DOHH2 (cell line): ENCODE measurements around the gene EFHD2.

Source experiments
- H3F3A ChIP-seq: fragments of 200-600 bp; sonication (generic), shearing (Covaris generic); 2 replicates; pipeline ENCODE4 v1.6.0; 2016; ENCODE audit warnings: antibody characterized with exemption, mild to moderate bottlenecking; ENCODE audit not compliant: control insufficient read depth, insufficient read depth
- H3K27ac ChIP-seq: fragments of 200-600 bp; sonication (generic); 2 replicates; pipeline ENCODE4 v1.5.1; 2014; ENCODE audit warnings: low read depth, mild to moderate bottlenecking, low read length, moderate library complexity
- H3K27me3 ChIP-seq: fragments of 200-600 bp; sonication (generic); 2 replicates; pipeline ENCODE4 v1.6.1; 2014; ENCODE audit warnings: mild to moderate bottlenecking, low read length, mixed read lengths; ENCODE audit not compliant: control insufficient read depth
- H3K36me3 ChIP-seq: fragments of 200-600 bp; sonication (generic); 2 replicates; pipeline ENCODE4 v1.6.1; 2014; ENCODE audit warnings: mild to moderate bottlenecking, low read length, moderate library complexity, mixed read lengths; ENCODE audit not compliant: control insufficient read depth
- H3K4me1 ChIP-seq: fragments of 200-600 bp; sonication (generic); 2 replicates; pipeline ENCODE4 v1.6.1; 2014; ENCODE audit warnings: mild to moderate bottlenecking, low read length, mixed read lengths; ENCODE audit not compliant: control insufficient read depth
- H3K4me2 ChIP-seq: fragments of 200-600 bp; sonication (generic); 2 replicates; pipeline ENCODE4 v1.6.0; 2014; ENCODE audit warnings: mild to moderate bottlenecking, low read length, moderate library complexity
- H3K4me3 ChIP-seq: fragments of 200-600 bp; sonication (generic); 2 replicates; pipeline ENCODE4 v1.5.1; 2014; ENCODE audit warnings: mild to moderate bottlenecking, low read length, mixed read lengths
- H3K79me2 ChIP-seq: fragments of 200-600 bp; sonication (generic); 2 replicates; pipeline ENCODE4 v1.6.1; 2014; ENCODE audit warnings: mild to moderate bottlenecking, low read length, mixed read lengths; ENCODE audit not compliant: control insufficient read depth
- H3K9me2 ChIP-seq: fragments of 200-600 bp; sonication (generic); replicated peaks from 2 replicates; pipeline ENCODE4 v1.6.1; 2014; ENCODE audit warnings: mild to moderate bottlenecking, low read length, mixed read lengths; ENCODE audit not compliant: control insufficient read depth
- H3K9me3 ChIP-seq: fragments of 200-600 bp; sonication (generic); 2 replicates; pipeline ENCODE4 v1.6.1; 2014; ENCODE audit warnings: antibody characterized with exemption, low read length, mixed read lengths; ENCODE audit not compliant: control insufficient read depth, insufficient read depth
- H4K20me1 ChIP-seq: fragments of 200-600 bp; sonication (generic); 2 replicates; pipeline ENCODE4 v1.6.0; 2014; ENCODE audit warnings: low read depth, mild to moderate bottlenecking, antibody characterized with exemption, low read length, moderate library complexity; ENCODE audit not compliant: control insufficient read depth, insufficient read depth
- EZH2phosphoT487 ChIP-seq: fragments of 200-600 bp; sonication (generic); IDR thresholded peaks from 2 replicates; pipeline ENCODE4 v1.6.1; 2017; ENCODE audit warnings: borderline replicate concordance, mild to moderate bottlenecking, antibody characterized with exemption, low read length, moderate library complexity, mixed read lengths
- TF ChIP-seq, protein P1 (sequence below): fragments of 200-600 bp; sonication (generic); IDR thresholded peaks from one replicate; pipeline ENCODE4 v1.5.1; 2014; ENCODE audit warnings: antibody characterized with exemption, mild to moderate bottlenecking, low read depth, low read length; ENCODE audit not compliant: poor library complexity, severe bottlenecking

The EFHD2 gene

DNA sequence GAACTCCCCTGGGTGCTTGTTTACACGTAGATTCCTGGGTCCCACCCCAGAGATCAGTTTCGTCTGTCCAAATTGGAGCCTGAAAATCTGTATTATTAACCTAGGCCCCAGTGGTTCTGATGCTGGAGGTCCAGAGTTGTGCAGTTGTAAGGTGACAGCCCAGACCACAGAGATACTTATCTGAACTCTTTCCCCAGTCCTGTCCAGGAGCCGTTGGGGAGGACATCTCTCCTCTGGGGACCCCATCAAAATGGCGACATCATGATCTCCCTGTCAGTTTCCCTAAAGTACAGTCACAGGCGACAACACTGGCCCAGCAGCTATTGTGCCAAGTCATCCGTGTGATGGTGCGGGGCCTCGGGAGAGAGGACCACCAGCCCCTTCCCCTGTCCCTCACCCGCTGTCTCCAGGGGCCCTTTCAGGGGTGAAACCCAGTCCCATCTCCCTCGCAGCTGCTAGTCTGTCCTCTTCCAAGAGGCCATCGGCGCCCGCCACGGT is 749 bp upstream of the EFHD2 start:
- 0 out of 2 replicates have a peak, but pooled peaks have one; percentile 36 for TF ChIP-seq EZH2phosphoT487
- TF ChIP-seq, protein P1, sequence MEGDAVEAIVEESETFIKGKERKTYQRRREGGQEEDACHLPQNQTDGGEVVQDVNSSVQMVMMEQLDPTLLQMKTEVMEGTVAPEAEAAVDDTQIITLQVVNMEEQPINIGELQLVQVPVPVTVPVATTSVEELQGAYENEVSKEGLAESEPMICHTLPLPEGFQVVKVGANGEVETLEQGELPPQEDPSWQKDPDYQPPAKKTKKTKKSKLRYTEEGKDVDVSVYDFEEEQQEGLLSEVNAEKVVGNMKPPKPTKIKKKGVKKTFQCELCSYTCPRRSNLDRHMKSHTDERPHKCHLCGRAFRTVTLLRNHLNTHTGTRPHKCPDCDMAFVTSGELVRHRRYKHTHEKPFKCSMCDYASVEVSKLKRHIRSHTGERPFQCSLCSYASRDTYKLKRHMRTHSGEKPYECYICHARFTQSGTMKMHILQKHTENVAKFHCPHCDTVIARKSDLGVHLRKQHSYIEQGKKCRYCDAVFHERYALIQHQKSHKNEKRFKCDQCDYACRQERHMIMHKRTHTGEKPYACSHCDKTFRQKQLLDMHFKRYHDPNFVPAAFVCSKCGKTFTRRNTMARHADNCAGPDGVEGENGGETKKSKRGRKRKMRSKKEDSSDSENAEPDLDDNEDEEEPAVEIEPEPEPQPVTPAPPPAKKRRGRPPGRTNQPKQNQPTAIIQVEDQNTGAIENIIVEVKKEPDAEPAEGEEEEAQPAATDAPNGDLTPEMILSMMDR: no peak
- no peak overlapping the region for H3K27ac ChIP-seq
- peaks cover 8% of the 10 kb centered on the region for H3F3A ChIP-seq
- no peaks in the 10 kb centered on the region for H3K9me3 ChIP-seq
- H3K4me1 ChIP-seq: peaks cover 22% of the 10 kb centered on the region
- H3K79me2 ChIP-seq: peaks cover 42% of the 10 kb centered on the region
- H3K36me3 ChIP-seq: peaks cover 16% of the 10 kb centered on the region
- H3K4me3 ChIP-seq: peak overlapping the region; percentile 94
- no peaks in the 10 kb centered on the region for H3K9me2 ChIP-seq
- peak overlapping the region; percentile 80 for H3K4me2 ChIP-seq
- peaks cover 29% of the 10 kb centered on the region for H3K27me3 ChIP-seq
- peaks cover 15% of the 10 kb centered on the region; the same call in 1 of the 2 replicates for H4K20me1 ChIP-seq

GRCh38 chr1:15410223-15410883 is 665 bp downstream of the EFHD2 start:
- H3K9me2 ChIP-seq: no peaks in the 10 kb centered on the region
- H3K4me1 ChIP-seq: peaks cover 27% of the 10 kb centered on the region
- peaks cover 8% of the 10 kb centered on the region for H3F3A ChIP-seq
- TF ChIP-seq EZH2phosphoT487: no peak
- TF ChIP-seq, protein P1: no peak
- peaks cover 19% of the 10 kb centered on the region; the same call in 1 of the 2 replicates for H4K20me1 ChIP-seq
- H3K27me3 ChIP-seq: peaks cover 29% of the 10 kb centered on the region
- H3K9me3 ChIP-seq: no peaks in the 10 kb centered on the region
- peak overlapping the region; percentile 80 for H3K4me2 ChIP-seq
- peaks cover 55% of the 10 kb centered on the region for H3K79me2 ChIP-seq
- H3K27ac ChIP-seq: peak overlapping the region; percentile 11; the same call in 1 of the 2 replicates
- peaks cover 28% of the 10 kb centered on the region for H3K36me3 ChIP-seq
- H3K4me3 ChIP-seq: peak overlapping the region; percentile 94

DNA sequence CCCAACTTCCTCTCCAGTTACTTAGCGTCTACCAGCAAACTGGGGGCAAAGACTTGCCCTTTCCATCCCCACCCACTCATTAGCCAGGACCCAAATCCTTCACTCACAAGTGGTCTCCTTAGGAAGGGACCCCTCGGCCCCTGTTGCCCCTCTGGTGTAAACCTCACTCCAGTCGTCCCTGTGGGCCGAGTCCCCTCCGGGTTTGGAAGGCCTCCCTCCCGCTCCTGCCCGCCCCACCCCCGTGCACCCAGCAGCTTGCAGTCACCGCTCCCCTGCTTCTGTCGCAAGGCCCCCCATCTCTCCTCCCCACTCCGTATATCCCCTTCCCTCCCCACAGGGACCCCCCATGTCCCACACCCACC is 1.2 kb downstream of the EFHD2 start:
- peaks cover 28% of the 10 kb centered on the region for H3K36me3 ChIP-seq
- peaks cover 57% of the 10 kb centered on the region for H3K79me2 ChIP-seq
- TF ChIP-seq EZH2phosphoT487: no peak
- TF ChIP-seq, protein P1: no peak
- H3K9me2 ChIP-seq: no peaks in the 10 kb centered on the region
- peak overlapping the region; percentile 13 for H3K27ac ChIP-seq
- H3K27me3 ChIP-seq: peaks cover 29% of the 10 kb centered on the region
- peak overlapping the region; percentile 94 for H3K4me3 ChIP-seq
- peak overlapping the region; percentile 80 for H3K4me2 ChIP-seq
- H3K9me3 ChIP-seq: no peaks in the 10 kb centered on the region
- peaks cover 20% of the 10 kb centered on the region; the same call in 1 of the 2 replicates for H4K20me1 ChIP-seq
- H3F3A ChIP-seq: peaks cover 8% of the 10 kb centered on the region
- peaks cover 32% of the 10 kb centered on the region for H3K4me1 ChIP-seq
